ENCODE measurements around the gene RTP2.

RTP2 gene

DNA sequence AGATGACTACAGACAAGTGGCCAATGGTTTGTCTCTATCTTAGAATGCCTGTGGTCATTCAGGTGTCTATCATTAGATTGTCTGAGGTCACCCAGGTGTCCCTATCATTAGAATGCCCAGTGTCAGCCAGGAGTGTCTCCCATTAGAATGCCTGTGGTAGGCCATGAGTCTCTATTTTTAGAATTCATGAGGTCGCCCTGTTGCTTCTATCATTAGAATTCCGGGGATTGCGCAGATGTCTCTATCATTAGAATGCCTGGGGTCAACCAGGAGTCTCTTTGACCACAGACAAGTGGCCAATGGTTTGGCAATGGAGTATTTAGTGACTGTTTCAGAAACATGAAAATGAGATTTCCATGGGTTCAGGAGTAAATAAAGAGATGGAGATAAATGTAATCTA is 7.6 kb downstream of the RTP2 start:
- H3K27ac ChIP-seq, result no peak overlapping the region
- H3K4me3 ChIP-seq (ENCODE audit: low read depth, low read length), result no peak overlapping the region
- DNase-seq, result peak; percentile 72
- no peaks in the 10 kb centered on the region for H3K36me3 ChIP-seq (replicated peaks)
- in situ Hi-C loops (cut with HindIII; ENCODE audit: low pct_ligation_motif_present, low sequenced_read_pairs), result loop anchor here (25.0 kb wide), 1 partner anchor 482 kb away; no protein-coding TSS in a partner anchor
- H3K27me3 ChIP-seq (replicated peaks), result peaks cover 7% of the 10 kb centered on the region
- TF ChIP-seq, protein P1, sequence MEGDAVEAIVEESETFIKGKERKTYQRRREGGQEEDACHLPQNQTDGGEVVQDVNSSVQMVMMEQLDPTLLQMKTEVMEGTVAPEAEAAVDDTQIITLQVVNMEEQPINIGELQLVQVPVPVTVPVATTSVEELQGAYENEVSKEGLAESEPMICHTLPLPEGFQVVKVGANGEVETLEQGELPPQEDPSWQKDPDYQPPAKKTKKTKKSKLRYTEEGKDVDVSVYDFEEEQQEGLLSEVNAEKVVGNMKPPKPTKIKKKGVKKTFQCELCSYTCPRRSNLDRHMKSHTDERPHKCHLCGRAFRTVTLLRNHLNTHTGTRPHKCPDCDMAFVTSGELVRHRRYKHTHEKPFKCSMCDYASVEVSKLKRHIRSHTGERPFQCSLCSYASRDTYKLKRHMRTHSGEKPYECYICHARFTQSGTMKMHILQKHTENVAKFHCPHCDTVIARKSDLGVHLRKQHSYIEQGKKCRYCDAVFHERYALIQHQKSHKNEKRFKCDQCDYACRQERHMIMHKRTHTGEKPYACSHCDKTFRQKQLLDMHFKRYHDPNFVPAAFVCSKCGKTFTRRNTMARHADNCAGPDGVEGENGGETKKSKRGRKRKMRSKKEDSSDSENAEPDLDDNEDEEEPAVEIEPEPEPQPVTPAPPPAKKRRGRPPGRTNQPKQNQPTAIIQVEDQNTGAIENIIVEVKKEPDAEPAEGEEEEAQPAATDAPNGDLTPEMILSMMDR (IDR thresholded peaks at IDR 0.05; ENCODE audit: low read depth, low read length, missing control alignments), result no peak

DNA sequence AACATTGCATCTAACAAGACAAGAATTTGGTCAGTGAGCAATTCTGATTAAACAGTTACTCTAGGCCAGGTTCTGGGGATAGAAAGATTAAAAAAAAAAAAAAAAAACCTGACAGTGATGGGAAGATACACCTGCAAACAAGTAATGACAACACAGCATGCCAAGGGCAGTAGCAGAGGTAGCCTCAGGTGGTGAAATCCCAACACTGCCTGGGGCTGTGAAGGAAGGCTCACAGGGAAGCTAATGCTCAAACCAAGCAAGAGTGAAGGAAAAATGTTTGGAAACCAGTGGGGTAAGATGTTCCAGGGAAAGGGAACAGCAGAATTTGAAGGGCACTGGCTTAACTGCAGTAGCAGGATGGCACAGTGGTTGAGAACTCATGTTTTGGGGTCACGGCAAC is 8.9 kb downstream of the RTP2 start:
- in situ Hi-C loops (cut with HindIII; ENCODE audit: low pct_ligation_motif_present, low sequenced_read_pairs), result loop anchor here (25.0 kb wide), 1 partner anchor 481 kb away; no protein-coding TSS in a partner anchor
- H3K36me3 ChIP-seq (replicated peaks), result no peaks in the 10 kb centered on the region
- H3K27ac ChIP-seq, result no peak overlapping the region
- DNase-seq, result no peak
- peaks cover 11% of the 10 kb centered on the region for H3K27me3 ChIP-seq (replicated peaks)
- no peak overlapping the region for H3K4me3 ChIP-seq (ENCODE audit: low read depth, low read length)
- TF ChIP-seq, protein P1 (IDR thresholded peaks at IDR 0.05; ENCODE audit: low read depth, low read length, missing control alignments), result no peak

DNA sequence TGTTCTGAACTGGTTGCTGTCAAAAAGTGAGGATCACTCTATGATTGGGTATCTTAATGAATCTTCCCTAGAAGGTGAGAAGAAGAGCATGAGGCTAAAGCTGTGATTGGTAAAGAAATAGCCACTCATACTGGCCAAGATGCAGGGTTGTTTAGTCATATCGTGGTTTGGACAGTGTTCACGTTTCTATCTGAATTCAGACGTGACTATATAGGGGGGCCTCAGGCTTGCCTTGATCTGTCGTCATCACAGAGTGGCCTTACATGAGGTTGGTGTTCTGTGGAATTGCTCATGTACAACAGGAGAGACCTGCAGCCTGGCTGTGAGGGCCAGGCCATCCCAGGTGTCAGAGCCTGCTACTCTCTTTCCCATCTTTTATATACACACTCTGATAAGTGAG is 12.4 kb downstream of the RTP2 start:
- no peaks in the 10 kb centered on the region for H3K36me3 ChIP-seq (replicated peaks)
- H3K27ac ChIP-seq, result no peak overlapping the region
- in situ Hi-C loops (cut with HindIII; ENCODE audit: low pct_ligation_motif_present, low sequenced_read_pairs), result loop anchor here (25.0 kb wide), 1 partner anchor 478 kb away; no protein-coding TSS in a partner anchor
- peaks cover 11% of the 10 kb centered on the region for H3K27me3 ChIP-seq (replicated peaks)
- H3K4me3 ChIP-seq (ENCODE audit: low read depth, low read length), result no peak overlapping the region
- TF ChIP-seq, protein P1 (IDR thresholded peaks at IDR 0.05; ENCODE audit: low read depth, low read length, missing control alignments), result no peak
- DNase-seq, result peak; percentile 64

DNA sequence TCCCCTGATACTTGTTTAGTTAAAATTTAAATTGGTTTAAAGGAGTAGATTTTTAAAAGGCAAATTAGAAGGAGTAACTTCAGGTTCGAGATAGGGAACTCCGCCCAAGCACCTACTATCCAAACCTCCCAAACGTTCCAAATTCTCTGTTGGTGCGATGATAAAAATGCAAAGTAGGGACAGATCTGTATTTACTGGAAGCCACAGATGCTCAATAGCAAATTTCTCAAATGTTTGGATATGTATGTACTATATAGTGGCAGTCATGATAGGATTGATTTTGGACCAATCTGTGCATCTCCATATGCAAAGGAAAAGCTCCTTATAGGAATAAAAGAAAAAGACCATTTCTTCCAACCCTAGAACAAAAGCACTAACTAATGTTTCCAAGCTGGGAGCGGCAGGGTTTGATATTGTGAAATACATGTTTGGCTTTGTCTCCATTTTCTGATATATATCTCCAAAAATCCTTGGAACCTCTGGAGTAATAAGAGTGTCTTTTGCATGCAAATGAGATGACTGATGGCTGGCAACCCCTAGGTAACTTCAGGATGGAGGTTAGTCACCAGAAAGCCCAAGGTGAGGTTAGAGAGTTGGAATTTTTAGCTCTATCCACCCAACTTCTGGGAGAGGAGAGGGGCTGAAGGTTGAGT is 15.6 kb downstream of the RTP2 start:
- no peak overlapping the region for H3K27ac ChIP-seq
- no peak for DNase-seq
- H3K27me3 ChIP-seq (replicated peaks), result peaks cover 11% of the 10 kb centered on the region
- TF ChIP-seq, protein P1 (IDR thresholded peaks at IDR 0.05; ENCODE audit: low read depth, low read length, missing control alignments), result no peak
- in situ Hi-C loops (cut with HindIII; ENCODE audit: low pct_ligation_motif_present, low sequenced_read_pairs), result loop anchor here (25.0 kb wide), 1 partner anchor 474 kb away; no protein-coding TSS in a partner anchor
- H3K4me3 ChIP-seq (ENCODE audit: low read depth, low read length), result no peak overlapping the region
- no peaks in the 10 kb centered on the region for H3K36me3 ChIP-seq (replicated peaks)

DNA sequence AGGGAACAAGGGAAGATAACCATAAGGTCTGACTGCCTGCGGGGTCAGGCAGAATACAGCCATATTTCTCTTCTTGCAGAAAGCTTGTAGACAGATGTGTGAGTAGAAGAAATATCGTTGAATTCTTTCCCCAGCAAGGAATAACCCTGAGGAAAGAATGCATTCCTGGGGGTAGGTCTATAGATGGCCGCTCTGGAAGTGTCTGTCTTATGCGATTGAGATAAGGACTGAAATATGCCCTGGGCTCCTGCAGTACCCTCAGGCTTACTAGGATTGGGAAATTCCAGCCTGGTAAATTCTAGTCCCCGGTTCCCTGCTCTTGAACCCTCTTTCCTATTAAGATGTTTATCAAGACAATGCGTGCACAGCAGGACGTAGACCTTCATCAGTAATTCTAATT is 16.4 kb downstream of the RTP2 start:
- in situ Hi-C loops (cut with HindIII; ENCODE audit: low pct_ligation_motif_present, low sequenced_read_pairs), result loop anchor here (25.0 kb wide), 1 partner anchor 474 kb away; no protein-coding TSS in a partner anchor
- Histone ChIP-seq H3K36me3 (replicated peaks) (no peaks in the 10 kb centered on the region), H3K27ac (no peak overlapping the region), H3K4me3 (ENCODE audit: low read depth, low read length) (no peak overlapping the region), H3K27me3 (replicated peaks) (peaks cover 13% of the 10 kb centered on the region)
- TF ChIP-seq, protein P1 (IDR thresholded peaks at IDR 0.05; ENCODE audit: low read depth, low read length, missing control alignments), result no peak
- no peak for DNase-seq
